ENCODE results near the gene SRPK3.

Gene SRPK3

GRCh38 chrX:153750127-153750774 lies 30.6 kb upstream of the SRPK3 start:
- H3K4me3 ChIP-seq (ENCODE audit: control insufficient read depth, low read depth, low read length), result no peak overlapping the region
- TF ChIP-seq, protein P1, sequence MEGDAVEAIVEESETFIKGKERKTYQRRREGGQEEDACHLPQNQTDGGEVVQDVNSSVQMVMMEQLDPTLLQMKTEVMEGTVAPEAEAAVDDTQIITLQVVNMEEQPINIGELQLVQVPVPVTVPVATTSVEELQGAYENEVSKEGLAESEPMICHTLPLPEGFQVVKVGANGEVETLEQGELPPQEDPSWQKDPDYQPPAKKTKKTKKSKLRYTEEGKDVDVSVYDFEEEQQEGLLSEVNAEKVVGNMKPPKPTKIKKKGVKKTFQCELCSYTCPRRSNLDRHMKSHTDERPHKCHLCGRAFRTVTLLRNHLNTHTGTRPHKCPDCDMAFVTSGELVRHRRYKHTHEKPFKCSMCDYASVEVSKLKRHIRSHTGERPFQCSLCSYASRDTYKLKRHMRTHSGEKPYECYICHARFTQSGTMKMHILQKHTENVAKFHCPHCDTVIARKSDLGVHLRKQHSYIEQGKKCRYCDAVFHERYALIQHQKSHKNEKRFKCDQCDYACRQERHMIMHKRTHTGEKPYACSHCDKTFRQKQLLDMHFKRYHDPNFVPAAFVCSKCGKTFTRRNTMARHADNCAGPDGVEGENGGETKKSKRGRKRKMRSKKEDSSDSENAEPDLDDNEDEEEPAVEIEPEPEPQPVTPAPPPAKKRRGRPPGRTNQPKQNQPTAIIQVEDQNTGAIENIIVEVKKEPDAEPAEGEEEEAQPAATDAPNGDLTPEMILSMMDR (IDR thresholded peaks at IDR 0.05; ENCODE audit: control insufficient read depth, insufficient read depth, low read depth, low read length, missing control alignments), result no peak
- DNase-seq (ENCODE audit: low read depth), result no peak

GRCh38 chrX:153755136-153755535 lies 25.7 kb upstream of the SRPK3 start:
- TF ChIP-seq, protein P1 (IDR thresholded peaks at IDR 0.05; ENCODE audit: control insufficient read depth, insufficient read depth, low read depth, low read length, missing control alignments), result no peak
- DNase-seq (ENCODE audit: low read depth), result no peak

GRCh38 chrX:153761863-153762262 lies 19.0 kb upstream of the SRPK3 start:
- DNase-seq (ENCODE audit: low read depth), result no peak
- H3K4me3 ChIP-seq (ENCODE audit: control insufficient read depth, low read depth, low read length), result no peak overlapping the region
- TF ChIP-seq, protein P1 (IDR thresholded peaks at IDR 0.05; ENCODE audit: control insufficient read depth, insufficient read depth, low read depth, low read length, missing control alignments), result no peak

More at GRCh38 chrX:153755136-153755535, 25.7 kb upstream of the SRPK3 start:
- H3K4me3 ChIP-seq (ENCODE audit: control insufficient read depth, low read depth, low read length), result no peak overlapping the region

GRCh38 chrX:153762626-153763173 lies 18.1 kb upstream of the SRPK3 start:
- TF ChIP-seq, protein P1 (IDR thresholded peaks at IDR 0.05; ENCODE audit: control insufficient read depth, insufficient read depth, low read depth, low read length, missing control alignments), result no peak
- no peak overlapping the region for H3K4me3 ChIP-seq (ENCODE audit: control insufficient read depth, low read depth, low read length)
- no peak for DNase-seq (ENCODE audit: low read depth)

DNA sequence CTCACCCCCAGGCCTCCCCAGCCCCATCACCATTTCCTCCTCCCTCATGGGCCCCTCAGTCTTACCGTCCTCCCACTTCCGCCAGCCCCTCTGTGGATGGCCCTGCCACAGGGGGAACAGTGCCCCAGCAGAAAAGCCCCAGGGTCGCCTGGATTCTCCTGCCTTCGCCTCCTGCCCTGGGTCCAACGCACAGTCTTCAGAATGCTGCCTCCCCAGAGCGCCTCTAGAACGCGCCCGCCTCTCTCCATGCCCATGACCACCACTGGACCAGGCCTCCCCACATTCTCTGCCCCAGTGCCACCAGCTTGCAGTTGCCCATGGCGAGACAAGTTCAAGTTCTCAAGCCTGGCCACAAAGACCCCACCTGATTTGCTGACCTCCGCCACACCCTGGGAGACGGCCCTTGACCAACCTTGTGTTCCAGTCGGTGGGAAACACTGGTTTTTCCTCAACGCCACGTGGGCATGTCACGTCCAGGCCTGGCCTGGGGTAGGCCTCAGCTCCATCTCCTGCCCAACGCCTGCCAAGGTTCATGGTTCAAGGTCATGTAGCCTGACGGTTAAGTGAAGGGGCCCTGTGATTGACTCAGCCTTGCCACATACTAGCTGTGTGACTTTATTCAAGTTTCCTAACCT lies 17.4 kb upstream of the SRPK3 start:
- DNase-seq (ENCODE audit: low read depth), result no peak
- TF ChIP-seq, protein P1 (IDR thresholded peaks at IDR 0.05; ENCODE audit: control insufficient read depth, insufficient read depth, low read depth, low read length, missing control alignments), result no peak
- H3K4me3 ChIP-seq (ENCODE audit: control insufficient read depth, low read depth, low read length), result no peak overlapping the region

GRCh38 chrX:153763989-153764755 lies 16.7 kb upstream of the SRPK3 start, which contains the start of gene PLXNB3:
Gene PLXNB3 (plus strand): TSS chrX:153764249. CDS start chrX:153765536, 1,287 bp downstream.
- TF ChIP-seq, protein P1 (IDR thresholded peaks at IDR 0.05; ENCODE audit: control insufficient read depth, insufficient read depth, low read depth, low read length, missing control alignments), result peak; percentile 91
- peak within 1 kb of the TSS; percentile 53 for H3K4me3 ChIP-seq (ENCODE audit: control insufficient read depth, low read depth, low read length)
- peak; percentile 25 for DNase-seq (ENCODE audit: low read depth)
